COLO668 (cell line): Measurements from ENCODE around the gene KIFC3.
"Not testable (repeated sequence)": the region's sequence is repeated elsewhere in the genome, so short reads cannot be mapped to it uniquely, and the experiment has no call there.

Source experiments
- DNase-seq: peaks from one replicate; lab custom pipeline; 2025; ENCODE audit not compliant: unreplicated experiment; lab: John Stamatoyannopoulos, UW

KIFC3 gene, protein sequence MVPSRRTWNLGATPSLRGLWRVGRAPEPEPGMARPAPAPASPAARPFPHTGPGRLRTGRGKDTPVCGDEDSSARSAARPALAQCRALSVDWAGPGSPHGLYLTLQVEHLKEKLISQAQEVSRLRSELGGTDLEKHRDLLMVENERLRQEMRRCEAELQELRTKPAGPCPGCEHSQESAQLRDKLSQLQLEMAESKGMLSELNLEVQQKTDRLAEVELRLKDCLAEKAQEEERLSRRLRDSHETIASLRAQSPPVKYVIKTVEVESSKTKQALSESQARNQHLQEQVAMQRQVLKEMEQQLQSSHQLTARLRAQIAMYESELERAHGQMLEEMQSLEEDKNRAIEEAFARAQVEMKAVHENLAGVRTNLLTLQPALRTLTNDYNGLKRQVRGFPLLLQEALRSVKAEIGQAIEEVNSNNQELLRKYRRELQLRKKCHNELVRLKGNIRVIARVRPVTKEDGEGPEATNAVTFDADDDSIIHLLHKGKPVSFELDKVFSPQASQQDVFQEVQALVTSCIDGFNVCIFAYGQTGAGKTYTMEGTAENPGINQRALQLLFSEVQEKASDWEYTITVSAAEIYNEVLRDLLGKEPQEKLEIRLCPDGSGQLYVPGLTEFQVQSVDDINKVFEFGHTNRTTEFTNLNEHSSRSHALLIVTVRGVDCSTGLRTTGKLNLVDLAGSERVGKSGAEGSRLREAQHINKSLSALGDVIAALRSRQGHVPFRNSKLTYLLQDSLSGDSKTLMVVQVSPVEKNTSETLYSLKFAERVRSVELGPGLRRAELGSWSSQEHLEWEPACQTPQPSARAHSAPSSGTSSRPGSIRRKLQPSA

DNA sequence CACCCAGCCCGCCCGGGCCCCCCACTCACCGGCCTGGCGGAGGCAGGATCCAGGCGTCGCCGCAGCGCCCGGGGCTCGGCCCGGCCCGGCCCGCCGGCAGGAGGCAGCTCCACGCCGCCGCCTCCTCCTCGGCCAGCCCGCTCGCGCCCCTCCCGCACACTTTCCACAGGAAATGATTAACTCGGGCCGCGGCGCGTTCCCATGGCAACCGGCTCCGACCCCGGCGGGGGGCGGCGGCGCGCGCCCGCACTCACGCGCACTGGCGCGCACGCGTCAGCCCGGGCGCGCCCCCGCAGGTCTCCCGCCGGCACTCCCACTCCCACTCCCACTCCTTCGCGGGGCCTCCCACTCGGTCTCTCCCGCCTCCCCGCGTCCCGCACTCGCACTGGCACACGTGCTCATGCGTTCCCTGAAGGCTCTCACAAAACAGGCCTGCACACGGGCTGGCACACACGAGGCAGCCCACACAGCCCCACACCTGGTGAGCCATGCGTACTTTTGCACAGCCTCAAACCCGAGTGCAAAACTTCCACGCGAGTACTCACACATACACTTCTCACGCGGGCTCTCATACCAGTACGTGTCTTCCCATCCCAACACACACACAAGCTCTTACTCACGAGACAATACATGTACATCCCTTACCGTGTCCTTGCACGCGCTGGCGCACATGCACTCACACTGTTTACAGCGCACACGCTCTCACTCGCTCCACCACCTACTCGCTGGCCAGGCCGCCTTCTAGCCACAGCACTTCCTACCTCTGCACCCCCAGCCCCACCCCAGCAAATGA, at the start of gene KIFC3:
Gene KIFC3, minus strand, starts transcription at position 151 of the 793 bp plus-strand sequence. CDS start 4,248 bp downstream, outside the sequence.
- peak; percentile 78 for DNase-seq

DNA sequence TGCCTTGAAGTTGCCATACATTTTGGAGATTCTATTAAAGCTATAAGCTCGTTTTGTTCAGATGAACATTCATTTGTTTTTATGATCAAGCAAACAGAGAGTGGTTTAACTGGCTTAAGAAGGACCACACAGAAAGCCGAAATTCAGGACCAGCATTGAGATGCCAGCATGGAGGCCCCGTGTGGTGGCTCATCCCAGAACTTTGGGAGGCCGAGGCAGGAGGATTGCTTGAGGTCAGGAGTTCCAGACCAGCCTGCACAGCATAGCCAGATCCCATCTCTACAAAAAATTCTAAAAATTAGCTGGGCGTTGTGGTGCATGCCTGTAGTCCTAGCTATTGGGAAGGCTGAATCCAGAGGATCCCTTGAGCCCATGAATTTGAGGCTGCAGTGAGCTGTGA, 45.9 kb upstream of the KIFC3 start:
- DNase-seq: no peak

DNA sequence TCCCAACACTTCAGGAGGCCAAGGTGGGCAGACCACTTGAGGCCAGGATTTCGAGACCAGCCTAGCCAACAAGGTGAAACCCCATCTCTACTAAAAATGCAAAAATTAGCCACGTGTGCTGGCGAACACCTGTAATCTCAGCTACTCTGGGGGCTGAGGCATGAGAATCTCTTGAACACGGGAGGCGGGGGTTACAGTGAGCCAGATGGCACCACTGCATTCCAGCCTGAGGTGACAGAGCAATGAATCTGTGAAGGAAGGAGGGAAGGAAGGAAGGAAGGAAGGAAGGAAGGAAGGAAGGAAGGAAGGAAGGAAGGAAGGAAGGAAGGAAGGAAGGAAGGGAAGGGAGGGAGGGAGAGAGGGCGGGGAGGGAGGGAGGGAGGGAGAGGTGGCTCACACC, 44.6 kb upstream of the KIFC3 start:
- DNase-seq: not testable (repeated sequence)

DNA sequence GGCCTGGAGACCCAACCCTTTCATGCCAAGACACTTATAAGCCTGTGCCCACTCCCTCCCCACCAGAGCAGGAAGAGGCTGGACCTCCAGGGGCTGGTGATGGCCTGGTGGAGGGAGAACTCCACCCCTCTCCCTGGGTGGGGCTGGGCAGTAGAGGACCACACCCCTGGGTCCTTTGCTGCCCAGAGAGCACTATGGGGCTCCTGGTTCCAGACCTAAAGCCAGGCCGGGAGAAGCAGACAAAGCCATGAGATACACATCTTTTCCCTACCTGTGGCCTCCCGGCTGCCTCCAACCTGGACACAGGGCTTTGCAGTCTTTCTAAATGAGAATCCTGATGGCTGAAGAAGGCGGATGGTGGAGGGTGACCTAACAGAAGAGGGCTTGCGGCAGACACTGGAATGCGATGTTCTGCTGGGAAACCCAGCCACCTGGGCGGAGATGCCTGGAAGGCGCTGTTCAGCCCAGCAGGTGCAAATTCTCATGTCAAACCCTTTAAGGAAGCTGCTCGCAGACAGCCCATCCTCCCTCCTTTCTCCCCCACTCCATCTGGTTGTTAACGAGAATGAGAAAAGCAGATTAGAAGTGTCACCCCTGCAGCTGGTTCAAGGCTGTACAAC, 43.9 kb upstream of the KIFC3 start:
- peak; percentile 21 for DNase-seq

DNA sequence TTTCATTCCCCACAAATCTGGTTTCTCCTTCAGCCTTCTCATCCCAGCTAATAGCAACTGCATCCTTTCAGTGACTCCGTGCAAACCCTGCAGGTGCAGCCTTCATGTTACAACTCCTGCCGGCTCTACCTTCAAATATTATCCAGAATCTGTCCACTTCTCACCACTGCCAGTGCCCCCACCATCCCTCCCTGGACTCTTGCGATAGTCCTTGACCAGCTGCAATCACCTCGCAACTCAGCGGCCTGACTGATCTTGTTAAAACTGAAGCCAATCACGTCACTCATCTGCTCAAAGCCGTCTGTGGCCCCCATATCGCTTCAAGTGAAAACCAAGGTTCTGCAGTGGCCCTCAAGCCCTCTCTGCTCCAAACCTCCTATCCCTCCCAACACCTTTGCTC, 42.8 kb upstream of the KIFC3 start:
- DNase-seq: no peak

DNA sequence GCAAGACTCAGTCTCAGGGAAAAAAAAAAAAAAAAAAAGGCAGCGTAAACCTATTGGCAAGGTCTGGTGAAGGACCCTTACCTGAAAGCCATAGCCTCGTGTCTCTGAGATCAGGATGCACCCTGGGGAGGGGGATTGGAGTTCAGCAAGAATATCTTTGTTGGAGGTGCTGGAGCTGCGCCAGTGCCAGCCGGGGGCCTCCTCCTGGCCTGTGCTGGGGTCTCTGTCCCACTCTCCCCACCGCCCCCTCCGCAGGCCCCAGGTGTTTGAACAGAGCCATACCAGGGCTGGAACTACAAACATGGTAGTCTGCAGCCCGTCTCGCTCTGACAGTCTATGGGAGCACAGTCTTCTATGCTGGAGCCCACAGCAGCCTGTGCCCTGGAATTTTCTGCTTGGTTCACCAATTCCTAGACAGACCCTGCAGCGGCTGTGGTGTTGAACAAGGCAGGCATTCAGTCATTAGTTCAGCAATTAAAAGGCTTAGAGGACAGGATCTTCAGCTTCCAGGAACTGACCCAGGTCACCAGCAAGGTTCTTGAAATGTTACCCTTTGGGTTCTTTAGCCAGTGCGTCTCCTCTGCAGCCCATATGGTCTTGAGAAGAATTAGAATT, 42.2 kb upstream of the KIFC3 start:
- no peak for DNase-seq

DNA sequence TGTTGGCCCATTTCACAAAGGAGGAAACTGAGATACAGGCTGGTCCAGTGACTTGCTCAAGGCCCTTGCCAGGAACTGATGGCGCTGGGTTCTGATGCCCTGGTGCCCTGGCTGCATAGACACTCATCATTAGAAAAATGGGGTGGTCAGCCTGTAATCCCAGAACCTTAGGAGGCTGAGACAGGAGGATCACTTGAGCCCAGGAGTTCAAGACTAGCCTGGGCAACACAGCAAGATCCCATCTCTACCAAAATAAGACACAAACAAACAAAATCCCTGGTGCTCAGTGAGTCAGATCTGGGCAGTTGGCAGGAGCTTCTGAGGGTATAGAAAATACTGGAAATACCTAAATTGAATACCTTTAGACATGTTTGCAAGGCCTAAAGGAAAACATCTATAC, 41.1 kb upstream of the KIFC3 start:
- no peak for DNase-seq

DNA sequence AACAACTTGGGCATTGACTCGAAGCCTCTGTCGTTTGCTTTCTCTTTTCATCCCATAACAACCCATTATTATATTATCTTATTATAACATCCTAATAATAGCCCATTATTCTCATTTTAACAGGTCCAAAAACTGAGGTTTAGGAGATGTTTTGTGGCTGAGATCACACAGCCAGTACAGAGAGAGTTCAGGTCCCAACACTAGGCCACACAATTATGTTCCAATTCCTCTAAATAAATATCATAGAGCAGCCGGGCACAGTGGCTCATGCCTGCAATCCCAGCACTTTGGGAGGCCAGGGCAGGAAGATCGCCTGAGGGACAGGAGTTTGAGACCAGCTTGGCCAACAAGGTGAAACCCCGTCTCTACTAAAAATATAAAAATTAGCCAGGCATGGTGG, 40.3 kb upstream of the KIFC3 start:
- DNase-seq: no peak

DNA sequence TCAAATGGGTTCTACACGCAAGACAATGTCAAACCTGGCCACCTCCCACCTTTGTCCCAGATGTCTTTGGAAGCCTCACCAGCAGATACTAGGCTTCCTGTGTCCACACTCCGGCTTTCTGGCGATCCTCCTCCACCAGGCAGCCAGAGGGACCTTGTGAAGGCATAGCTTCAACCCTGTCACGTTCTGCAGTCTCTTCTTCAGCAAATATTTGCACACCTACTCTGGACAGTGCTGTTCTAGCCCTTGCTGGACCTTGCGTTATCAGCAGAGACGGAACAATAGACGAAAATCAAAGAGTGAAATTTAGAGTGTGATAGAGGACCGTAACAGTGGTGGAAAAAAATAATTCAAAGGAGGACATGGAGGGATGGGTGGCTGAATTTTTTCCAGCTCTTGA, 38.5 kb upstream of the KIFC3 start:
- DNase-seq: no peak

DNA sequence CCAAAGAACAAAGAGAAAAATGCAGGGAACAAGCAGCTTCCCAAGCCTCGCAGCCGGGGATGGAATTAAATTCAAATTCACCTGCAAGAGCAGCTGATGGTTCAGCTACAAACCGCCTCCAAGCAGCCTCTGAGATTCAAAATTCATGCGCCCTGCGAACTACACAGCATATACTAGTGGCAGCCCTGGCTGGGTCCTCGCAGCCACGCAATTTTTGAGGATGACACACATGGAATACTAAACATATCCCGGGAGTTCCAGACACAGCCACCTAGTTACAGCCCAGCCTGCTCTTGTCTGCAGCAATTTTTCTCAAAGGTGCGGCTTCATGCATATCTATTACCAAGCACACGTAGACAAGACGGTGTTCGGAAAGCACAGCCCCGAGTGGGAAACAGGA, 35.9 kb upstream of the KIFC3 start:
- no peak for DNase-seq

DNA sequence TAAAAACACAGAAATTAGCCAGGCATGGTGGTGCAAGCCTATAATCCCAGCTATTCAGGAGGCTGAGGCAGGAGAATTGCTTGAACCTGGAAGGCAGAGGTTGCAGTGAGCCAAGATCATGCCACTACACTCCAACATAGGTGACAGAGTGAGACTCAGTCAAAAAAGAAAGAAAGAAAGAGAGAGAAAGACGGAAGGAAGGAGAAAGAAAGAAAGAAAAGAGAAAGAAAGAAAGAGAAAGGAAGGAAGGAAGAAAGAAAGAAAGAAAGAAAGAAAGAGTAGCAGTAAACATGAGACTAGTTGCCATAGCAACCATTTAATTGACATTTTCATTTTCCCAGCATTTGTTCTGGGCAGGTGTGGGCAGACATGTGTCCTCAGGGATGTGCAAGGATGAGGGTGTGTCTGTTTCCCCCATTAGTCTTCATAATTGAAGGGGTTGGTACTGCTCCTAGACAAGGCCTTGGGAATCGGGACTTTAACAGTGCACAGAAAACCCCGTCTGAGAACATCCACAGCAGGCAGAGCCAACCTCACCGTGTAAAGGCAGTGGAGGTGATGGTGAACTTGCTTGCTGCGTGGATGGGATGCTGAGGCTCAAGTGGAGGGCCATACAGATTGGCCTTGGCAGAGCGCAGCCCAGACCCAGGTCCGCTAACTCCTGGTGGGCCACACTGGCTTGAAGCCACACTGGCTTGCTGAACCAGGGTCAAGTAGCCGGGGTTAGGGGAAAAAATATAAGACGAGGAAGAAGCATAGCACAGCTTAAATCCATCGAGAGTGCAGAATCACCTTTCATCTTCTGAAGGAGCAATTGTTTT, 35.2 kb upstream of the KIFC3 start:
- no peak for DNase-seq

DNA sequence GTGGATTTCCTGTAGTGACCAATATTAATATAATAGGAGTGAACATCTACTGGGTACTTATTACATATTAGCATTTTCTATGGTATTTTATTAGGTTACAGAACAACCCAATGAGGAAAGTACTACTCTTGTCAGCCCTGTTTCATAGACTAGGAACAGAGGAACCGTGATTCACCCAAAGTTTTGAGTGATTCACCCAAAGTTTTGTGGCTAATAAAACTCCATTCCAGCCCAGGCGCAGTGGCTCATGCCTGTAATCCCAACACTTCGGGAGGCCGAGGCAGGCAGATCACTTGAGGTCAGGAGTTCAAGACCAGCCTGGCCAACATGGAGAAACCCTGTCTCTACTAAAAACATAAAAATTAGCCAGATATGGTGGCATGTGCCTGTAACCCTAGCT, 33.1 kb upstream of the KIFC3 start:
- DNase-seq: not testable (repeated sequence)

DNA sequence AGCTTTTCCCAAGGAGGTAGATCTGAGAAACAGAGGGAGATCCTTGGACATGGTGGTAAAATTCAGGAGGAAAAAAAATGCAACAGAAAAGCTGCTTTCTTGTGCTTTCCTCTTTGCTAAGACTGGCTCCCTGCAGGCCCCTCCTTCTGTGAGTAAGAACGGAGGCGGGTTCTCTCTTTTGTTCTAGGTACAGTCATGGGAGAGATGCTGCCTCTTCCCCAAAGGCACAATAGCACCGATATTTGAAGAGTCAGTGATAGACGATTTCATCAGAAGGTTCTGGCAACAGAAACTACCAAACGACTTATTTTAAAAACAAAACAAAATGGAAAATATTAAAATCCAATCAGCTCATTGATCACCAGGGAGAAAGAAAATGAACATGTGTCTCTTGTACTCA, 32.6 kb upstream of the KIFC3 start:
- no peak for DNase-seq

DNA sequence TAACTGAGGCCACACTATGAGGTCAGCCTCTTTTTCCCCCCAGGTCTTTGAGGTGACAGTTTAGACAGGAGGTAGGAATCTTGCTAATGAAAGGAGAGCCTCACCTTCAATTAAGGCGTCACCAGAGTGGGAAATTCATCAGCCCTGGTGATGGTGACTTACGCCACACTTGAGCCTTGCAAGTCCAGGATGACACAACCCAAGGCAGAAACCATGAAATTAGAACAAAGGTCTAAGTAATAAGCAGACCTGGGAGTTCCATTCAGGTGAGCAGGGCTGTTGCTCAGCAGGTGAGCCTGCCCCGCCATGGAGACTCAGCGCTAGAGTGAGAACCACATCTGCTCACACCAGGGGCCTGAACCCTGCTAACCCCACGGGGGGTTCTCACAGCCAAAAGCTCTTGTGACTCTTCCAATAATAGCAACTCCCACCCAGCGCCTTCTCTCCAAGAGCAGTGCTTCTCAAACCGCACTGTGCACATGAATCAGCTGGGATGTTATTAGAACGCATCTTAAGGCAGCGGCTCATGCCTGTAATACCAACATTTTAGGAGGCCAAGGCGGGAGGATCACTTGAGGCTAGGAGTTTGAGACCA, 28.7 kb upstream of the KIFC3 start:
- DNase-seq: no peak

DNA sequence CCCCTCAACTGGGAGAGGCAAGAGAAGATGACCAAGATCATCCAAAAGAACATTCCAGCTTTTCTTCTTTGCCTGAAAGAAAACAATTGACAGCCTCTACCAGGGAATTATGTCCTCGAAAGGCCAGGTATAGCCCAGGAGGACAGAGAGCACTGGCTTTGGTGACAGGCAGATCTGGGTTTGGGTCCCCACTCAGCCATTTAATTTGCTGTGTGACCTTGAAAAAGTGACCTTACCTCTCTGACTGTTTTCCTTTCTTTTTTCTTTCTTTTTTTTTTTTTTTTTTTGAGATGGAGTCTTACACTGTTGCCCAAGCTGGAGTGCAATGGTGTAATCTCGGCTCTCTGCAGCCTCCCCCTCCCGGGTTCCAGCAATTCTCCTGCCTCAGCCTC, 27.7 kb upstream of the KIFC3 start:
- DNase-seq: no peak

DNA sequence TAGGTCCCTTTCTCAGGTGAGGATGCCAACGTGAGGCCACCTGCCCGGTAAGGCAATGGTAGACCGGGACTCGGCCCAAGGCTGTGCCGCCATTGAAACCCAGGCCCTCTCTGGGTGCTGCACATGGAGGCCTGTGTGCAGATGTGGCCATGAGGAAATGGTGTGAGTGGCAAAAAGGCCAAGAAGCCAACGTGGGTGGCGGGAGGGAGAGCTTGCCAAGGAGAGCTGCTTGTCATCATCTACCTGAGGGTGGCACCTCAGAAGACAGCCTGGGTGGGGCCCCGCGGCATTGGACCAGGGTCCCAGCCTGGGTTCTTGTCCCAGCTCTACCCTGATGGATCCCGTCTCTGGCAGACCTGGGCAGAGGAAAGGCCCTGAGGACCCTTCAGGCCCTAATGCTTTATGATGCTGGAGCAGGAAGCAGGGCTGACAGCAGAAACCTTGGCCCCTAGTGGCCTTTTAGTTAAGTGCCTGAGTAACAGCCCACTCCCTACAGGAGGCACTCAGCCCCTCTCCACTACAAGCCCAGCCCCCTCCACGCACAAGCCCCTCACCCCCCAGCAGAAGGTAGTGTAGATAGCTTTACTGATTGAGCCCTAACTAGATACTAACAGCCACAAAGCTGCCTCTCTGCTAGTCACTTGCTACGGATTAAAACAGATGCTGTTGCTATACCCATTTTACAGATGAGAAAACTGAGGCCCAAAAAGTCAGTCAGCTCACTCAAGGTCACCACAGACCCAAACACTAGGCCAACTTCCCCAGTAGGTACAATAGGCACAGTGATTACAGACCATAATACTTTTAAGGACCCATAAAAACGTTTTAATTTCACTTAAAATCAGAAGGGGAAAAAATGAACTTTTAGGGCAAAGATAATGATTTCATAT, 26.2 kb upstream of the KIFC3 start:
- DNase-seq: no peak

DNA sequence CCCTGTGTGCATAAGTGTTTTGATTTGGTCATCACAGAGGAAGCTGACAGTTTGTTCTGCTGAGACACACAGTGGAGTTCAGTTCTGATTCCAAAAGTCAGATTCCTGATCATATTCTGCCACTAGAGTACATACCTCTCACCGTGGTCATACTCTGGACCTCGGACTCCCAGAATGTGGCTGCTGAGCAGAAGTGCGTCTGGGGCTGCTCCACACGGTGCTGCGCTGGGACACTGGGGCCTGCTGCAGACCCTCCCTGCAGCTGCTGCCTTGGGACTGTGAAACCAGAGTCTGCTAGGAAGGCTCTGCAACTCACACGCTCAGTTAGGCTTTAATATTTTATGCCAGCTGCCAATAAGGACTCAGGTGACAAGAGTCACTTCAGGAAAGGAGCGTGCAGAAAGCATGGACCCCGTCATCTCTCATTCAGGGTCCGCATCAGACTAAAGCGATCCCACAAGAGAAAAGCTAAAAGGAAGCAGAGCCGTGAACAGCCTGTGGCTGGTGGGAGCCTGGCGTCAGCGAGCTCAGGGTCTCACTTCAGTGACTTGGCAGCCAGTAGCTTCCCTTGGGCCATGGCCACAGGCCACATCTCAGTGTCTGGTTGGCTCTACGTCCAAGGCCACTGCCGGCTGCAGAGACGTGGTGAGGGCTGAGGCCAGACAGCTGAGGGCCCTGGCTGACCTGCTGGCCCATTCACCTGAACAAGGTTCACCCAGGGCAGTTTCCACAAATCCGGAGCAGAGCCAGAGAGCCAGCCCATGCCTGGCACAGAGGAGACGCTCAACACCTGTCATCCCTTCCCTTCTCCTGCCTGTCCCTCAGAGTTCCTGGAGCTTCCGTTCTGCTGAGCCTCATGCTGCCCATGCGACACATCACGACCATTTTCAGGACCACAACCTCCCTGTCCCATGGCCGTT, 24.7 kb upstream of the KIFC3 start:
- DNase-seq: no peak
